ENCODE results near the gene ZFAND5. TPM values are rescaled to one million over a fixed set of nuclear protein-coding genes. Genes with fewer than 3 reads are reported as not detected.
A peak's percentile ranks its signal among the peaks of the same experiment; 100 is the strongest.

The ZFAND5 gene
- polyA plus RNA-seq, 3 donors = 199 to 702 (median 237) TPM

GRCh38 chr9:72407114-72407513, 42.1 kb upstream of the ZFAND5 start:
- no peak for TF ChIP-seq CTCF (IDR thresholded peaks at IDR 0.05)
- DNase-seq = no peak
- Histone ChIP-seq H3K4me2 (replicated peaks; ENCODE audit: extremely low read depth, low read length, poor library complexity, severe bottlenecking) (no peak overlapping the region), H3K4me3 (replicated peaks in 1 of 3; ENCODE audit: low read depth in 2 of 3, low read length in 3 of 3) (no peak overlapping the region), H3K79me2 (ENCODE audit: insufficient read depth, low read length) (no peaks in the 10 kb centered on the region), H3K9ac (ENCODE audit: insufficient read depth, low read length, poor library complexity, severe bottlenecking) (no peak overlapping the region), H3K27ac (ENCODE audit: low read depth in 1 of 2, low read length in 2 of 2) (no peak overlapping the region), H2AFZ (ENCODE audit: insufficient read depth, low read depth, low read length, poor library complexity, severe bottlenecking) (no peak overlapping the region), H3K9me3 (replicated peaks in 1 of 2; ENCODE audit: control insufficient read depth in 1 of 2, insufficient read depth in 1 of 2, low read length in 2 of 2) (no peaks in the 10 kb centered on the region), H3K4me1 (ENCODE audit: control insufficient read depth in 1 of 2, insufficient read depth in 2 of 2, low read length in 2 of 2) (no peaks in the 10 kb centered on the region), H3K27me3 (ENCODE audit: control insufficient read depth in 2 of 2, insufficient read depth in 2 of 2, low read length in 2 of 2) (no peaks in the 10 kb centered on the region), H4K20me1 (ENCODE audit: insufficient read depth, low read length) (no peaks in the 10 kb centered on the region), H3K36me3 (replicated peaks in 1 of 2; ENCODE audit: control insufficient read depth in 1 of 2, insufficient read depth in 2 of 2, low read length in 2 of 2) (no peaks in the 10 kb centered on the region)
- intact Hi-C loops (cut with micrococcal nuclease) = no loop called here
- WGBS (ENCODE audit: insufficient coverage) = no CpG with 5 or more reads among the region's 2 CpGs
- Mint-ChIP-seq H3K4me1 (peaks cover 3% of the 10 kb centered on the region), H3K27me3 (ENCODE audit: low read depth in 3 of 3) (peaks cover 0 to 3% (median 2%) of the 10 kb centered on the region in 3 donors), H3K27ac (peak overlapping the region in 1 of 7 donors; percentile 58), H3K4me3 (no peak overlapping the region), H3K36me3 (no peaks in the 10 kb centered on the region), H3K9me3 (no peaks in the 10 kb centered on the region)

- TF ChIP-seq CTCF (IDR thresholded peaks at IDR 0.05) = no peak
- intact Hi-C loops (cut with micrococcal nuclease) = no loop called here
- no peak overlapping the region for H3K4me3 ChIP-seq (replicated peaks in 1 of 3; ENCODE audit: low read depth in 2 of 3, low read length in 3 of 3)
- no peaks in the 10 kb centered on the region for H3K27me3 ChIP-seq (ENCODE audit: control insufficient read depth in 2 of 2, insufficient read depth in 2 of 2, low read length in 2 of 2)
- H3K9me3 ChIP-seq (replicated peaks in 1 of 2; ENCODE audit: control insufficient read depth in 1 of 2, insufficient read depth in 1 of 2, low read length in 2 of 2) = no peaks in the 10 kb centered on the region
- no peaks in the 10 kb centered on the region for H3K36me3 Mint-ChIP-seq
- no peaks in the 10 kb centered on the region for H4K20me1 ChIP-seq (ENCODE audit: insufficient read depth, low read length)
- no peak overlapping the region for H3K27ac ChIP-seq (ENCODE audit: low read depth in 1 of 2, low read length in 2 of 2)
- DNase-seq = no peak
- H3K4me1 Mint-ChIP-seq = peaks cover 3% of the 10 kb centered on the region
- H3K9ac ChIP-seq (ENCODE audit: insufficient read depth, low read length, poor library complexity, severe bottlenecking) = no peak overlapping the region
- H2AFZ ChIP-seq (ENCODE audit: insufficient read depth, low read depth, low read length, poor library complexity, severe bottlenecking) = no peak overlapping the region
- peaks cover 0 to 2% (median 2%) of the 10 kb centered on the region in 3 donors for H3K27me3 Mint-ChIP-seq (ENCODE audit: low read depth in 3 of 3)
- H3K4me1 ChIP-seq (ENCODE audit: control insufficient read depth in 1 of 2, insufficient read depth in 2 of 2, low read length in 2 of 2) = peaks cover 0 to 4% of the 10 kb centered on the region in 2 donors
- H3K27ac Mint-ChIP-seq = no peak overlapping the region
- no peak overlapping the region for H3K4me3 Mint-ChIP-seq
- H3K9me3 Mint-ChIP-seq = no peaks in the 10 kb centered on the region
- no peaks in the 10 kb centered on the region for H3K79me2 ChIP-seq (ENCODE audit: insufficient read depth, low read length)
- no peaks in the 10 kb centered on the region for H3K36me3 ChIP-seq (replicated peaks in 1 of 2; ENCODE audit: control insufficient read depth in 1 of 2, insufficient read depth in 2 of 2, low read length in 2 of 2)
- no peak overlapping the region for H3K4me2 ChIP-seq (replicated peaks; ENCODE audit: extremely low read depth, low read length, poor library complexity, severe bottlenecking)
- no CpG with 5 or more reads among the region's 2 CpGs for WGBS (ENCODE audit: insufficient coverage)
These were observed 37.7 kb upstream of the ZFAND5 start for GRCh38 chr9:72402744-72403143.

All from CD14-positive monocyte (primary cell).